CD4-positive, alpha-beta memory T cell (primary cell): ENCODE data around the gene PATL1. TPM values are rescaled to one million over a fixed set of nuclear protein-coding genes. Genes with fewer than 3 reads are reported as not detected.
"Not testable (repeated sequence)": the region's sequence is repeated elsewhere in the genome, so short reads cannot be mapped to it uniquely, and the experiment has no call there.

Experiments used
- CTCF ChIA-PET: fragments of 350-600 bp; sonication (Branson Sonifier 250); formaldehyde crosslinking; loops from one replicate; lab custom pipeline; 2021; ENCODE audit warnings: inconsistent platforms; ENCODE audit not compliant: partially characterized antibody; lab: Charles Lee
- POLR2A ChIA-PET: fragments of 350-600 bp; sonication (Branson Sonifier 250); formaldehyde crosslinking; loops from one replicate; lab custom pipeline; 2021; ENCODE audit not compliant: partially characterized antibody; lab: Charles Lee
- DNase-seq, 5 donors: peaks; one replicate each; pipeline versions ENCODE4 v3.0.0 to v3.0.0-alpha.2; 2020 to 2022; ENCODE audit warnings: mixed read lengths in 1 of 5
- H3K27ac ChIP-seq: one replicate; pipeline ENCODE4 v1.7.0; 2013; ENCODE audit warnings: low read depth, low read length
- H3K27me3 ChIP-seq: 2 replicates; pipeline ENCODE4 v1.7.0; 2013; ENCODE audit warnings: mild to moderate bottlenecking, low read length, moderate library complexity; ENCODE audit not compliant: insufficient read depth
- H3K36me3 ChIP-seq: 2 replicates; pipeline ENCODE4 v1.7.0; 2013; ENCODE audit warnings: mild to moderate bottlenecking, low read length, moderate library complexity; ENCODE audit not compliant: insufficient read depth
- H3K4me1 ChIP-seq: 2 replicates; pipeline ENCODE4 v1.7.0; 2013; ENCODE audit warnings: mild to moderate bottlenecking, low read length, moderate library complexity; ENCODE audit not compliant: insufficient read depth
- H3K4me3 ChIP-seq, 2 donors: one replicate each; pipeline ENCODE4 v1.7.0; 2013; ENCODE audit warnings: low read length in 2 of 2, mild to moderate bottlenecking in 1 of 2
- H3K9me3 ChIP-seq, 2 donors: one replicate each; pipeline ENCODE4 v1.7.0; 2013; ENCODE audit warnings: low read length in 2 of 2, control low read depth in 1 of 2; ENCODE audit not compliant: control insufficient read depth in 1 of 2
- H3K27ac Mint-ChIP-seq, 7 donors: one replicate each; pipeline ENCODE4 v1.8.0; 2020 to 2021; ENCODE audit warnings: mixed read lengths in 7 of 7, mild to moderate bottlenecking in 6 of 7, inconsistent platforms in 3 of 7, moderate library complexity in 3 of 7
- H3K27me3 Mint-ChIP-seq, 2 donors: one replicate each; pipeline ENCODE4 v1.8.0; 2020 to 2021; ENCODE audit warnings: mixed read lengths in 2 of 2
- H3K36me3 Mint-ChIP-seq, 2 donors: one replicate each; pipeline ENCODE4 v1.8.0; 2020 to 2021; ENCODE audit warnings: mixed read lengths in 2 of 2, inconsistent platforms in 1 of 2, mild to moderate bottlenecking in 1 of 2
- H3K4me1 Mint-ChIP-seq, 4 donors: one replicate each; pipeline ENCODE4 v1.8.0; 2020 to 2021; ENCODE audit warnings: mixed read lengths in 4 of 4, mild to moderate bottlenecking in 1 of 4
- H3K4me3 Mint-ChIP-seq, 8 donors: one replicate each; pipeline ENCODE4 v1.8.0; 2020 to 2021; ENCODE audit warnings: mixed read lengths in 8 of 8, mild to moderate bottlenecking in 7 of 8, moderate library complexity in 6 of 8, inconsistent platforms in 3 of 8
- H3K9me3 Mint-ChIP-seq, 8 donors: one replicate each; pipeline ENCODE4 v1.8.0; 2020 to 2021; ENCODE audit warnings: mixed read lengths in 8 of 8, mild to moderate bottlenecking in 5 of 8, inconsistent platforms in 3 of 8, moderate library complexity in 1 of 8
- intact Hi-C: fragments of 100-400 bp; cut with micrococcal nuclease; formaldehyde crosslinking; loops from one replicate; pipeline ENCODE4 v1.15.1; 2023
- polyA plus RNA-seq, 2 donors: library from polyadenylated mRNA; unstranded; fragments of 300-500 nt; fragmentation: Illumina TruSeq; gene quantifications; one replicate each; pipeline ENCODE4 v1.2.3, GENCODE V29; 2021
- total RNA-seq, 2 experiments: library from RNA; stranded (reverse); gene quantifications; one replicate each; pipeline ENCODE4 v1.2.3, GENCODE V29; 2021

Gene PATL1
- total and polyA plus RNA-seq, 4 experiments from 2014 or later, result 2.6 to 45.5 (median 27.0) TPM

- Mint-ChIP-seq H3K36me3 (no peaks in the 10 kb centered on the region), H3K27ac (no peak overlapping the region), H3K9me3 (peaks cover 0 to 2% (median 0%) of the 10 kb centered on the region in 8 donors), H3K27me3 (peaks cover 13 to 21% of the 10 kb centered on the region in 2 donors), H3K4me3 (no peak overlapping the region), H3K4me1 (no peaks in the 10 kb centered on the region)
- Histone ChIP-seq H3K27me3 (no peaks in the 10 kb centered on the region), H3K27ac (no peak overlapping the region), H3K4me1 (no peaks in the 10 kb centered on the region), H3K36me3 (no peaks in the 10 kb centered on the region), H3K9me3 (no peaks in the 10 kb centered on the region), H3K4me3 (no peak overlapping the region)
- CTCF ChIA-PET, result no interaction called here
- intact Hi-C loops, result no loop called here
- POLR2A ChIA-PET, result no interaction called here
- no peak for DNase-seq
These were observed 37.9 kb upstream of the PATL1 start for GRCh38 chr11:59706518-59707285.

GRCh38 chr11:59705294-59705693 lies 36.5 kb upstream of the PATL1 start:
- H3K36me3 ChIP-seq, result no peaks in the 10 kb centered on the region
- no peaks in the 10 kb centered on the region for H3K27me3 ChIP-seq
- no peaks in the 10 kb centered on the region for H3K9me3 ChIP-seq
- Mint-ChIP-seq H3K4me1 (no peaks in the 10 kb centered on the region), H3K4me3 (no peak overlapping the region), H3K9me3 (peaks cover 0 to 2% (median 0%) of the 10 kb centered on the region in 8 donors), H3K36me3 (no peaks in the 10 kb centered on the region), H3K27ac (no peak overlapping the region), H3K27me3 (peaks cover 13 to 21% of the 10 kb centered on the region in 2 donors)
- H3K27ac ChIP-seq, result no peak overlapping the region
- POLR2A ChIA-PET, result no interaction called here
- CTCF ChIA-PET, result no interaction called here
- no peaks in the 10 kb centered on the region for H3K4me1 ChIP-seq
- intact Hi-C loops, result no loop called here
- DNase-seq, result no peak
- H3K4me3 ChIP-seq, result no peak overlapping the region

GRCh38 chr11:59703515-59703914 lies 34.7 kb upstream of the PATL1 start:
- H3K36me3 Mint-ChIP-seq, H3K4me1 ChIP-seq, H3K4me1 Mint-ChIP-seq, H3K27me3 ChIP-seq, H3K4me3 ChIP-seq, H3K9me3 Mint-ChIP-seq, CTCF ChIA-PET, DNase-seq, H3K27ac Mint-ChIP-seq, POLR2A ChIA-PET, intact Hi-C loops, H3K36me3 ChIP-seq, H3K4me3 Mint-ChIP-seq, H3K27ac ChIP-seq, H3K9me3 ChIP-seq: not testable (repeated sequence)
- peaks cover 15 to 16% of the 10 kb centered on the region in 2 donors for H3K27me3 Mint-ChIP-seq

GRCh38 chr11:59700157-59700556 lies 31.3 kb upstream of the PATL1 start:
- H3K27ac Mint-ChIP-seq, H3K4me3 Mint-ChIP-seq, intact Hi-C loops, POLR2A ChIA-PET, H3K4me3 ChIP-seq, DNase-seq, H3K27ac ChIP-seq, H3K4me1 ChIP-seq, CTCF ChIA-PET, H3K27me3 ChIP-seq, H3K9me3 ChIP-seq, H3K36me3 ChIP-seq, H3K36me3 Mint-ChIP-seq, H3K4me1 Mint-ChIP-seq, H3K9me3 Mint-ChIP-seq: not testable (repeated sequence)
- peaks cover 9 to 14% of the 10 kb centered on the region in 2 donors for H3K27me3 Mint-ChIP-seq

GRCh38 chr11:59698506-59698905 lies 29.7 kb upstream of the PATL1 start:
- no peak overlapping the region for H3K4me3 Mint-ChIP-seq
- Histone ChIP-seq H3K36me3 (no peaks in the 10 kb centered on the region), H3K9me3 (no peaks in the 10 kb centered on the region), H3K27ac (no peak overlapping the region), H3K27me3 (no peaks in the 10 kb centered on the region), H3K4me3 (no peak overlapping the region), H3K4me1 (no peaks in the 10 kb centered on the region)
- H3K36me3 Mint-ChIP-seq, result no peaks in the 10 kb centered on the region
- H3K4me1 Mint-ChIP-seq, result no peaks in the 10 kb centered on the region
- CTCF ChIA-PET, result no interaction called here
- intact Hi-C loops, result no loop called here
- POLR2A ChIA-PET, result no interaction called here
- H3K27me3 Mint-ChIP-seq, result peaks cover 3 to 13% of the 10 kb centered on the region in 2 donors
- DNase-seq, result no peak
- no peak overlapping the region for H3K27ac Mint-ChIP-seq
- H3K9me3 Mint-ChIP-seq, result peaks cover under 1 to 12% (median 7%) of the 10 kb centered on the region in 8 donors

- H3K9me3 ChIP-seq, result peaks cover 0 to 3% of the 10 kb centered on the region in 2 donors
- H3K36me3 ChIP-seq, result no peaks in the 10 kb centered on the region
- H3K4me1 ChIP-seq, result no peaks in the 10 kb centered on the region
- H3K27me3 ChIP-seq, result no peaks in the 10 kb centered on the region
- peaks cover 0 to 3% (median 0%) of the 10 kb centered on the region in 4 donors for H3K4me1 Mint-ChIP-seq
- H3K36me3 Mint-ChIP-seq, result peaks cover 0 to 3% of the 10 kb centered on the region in 2 donors
- H3K27me3 Mint-ChIP-seq, result peaks cover 8 to 20% of the 10 kb centered on the region in 2 donors
- CTCF ChIA-PET, result no interaction called here
- no peak overlapping the region for H3K27ac ChIP-seq
- POLR2A ChIA-PET, result no interaction called here
- H3K27ac Mint-ChIP-seq, result no peak overlapping the region
- H3K9me3 Mint-ChIP-seq, result peaks cover 5 to 34% (median 20%) of the 10 kb centered on the region in 8 donors
- no peak for DNase-seq
- H3K4me3 ChIP-seq, result no peak overlapping the region
- intact Hi-C loops, result no loop called here
- H3K4me3 Mint-ChIP-seq, result no peak overlapping the region
These were observed 24.1 kb upstream of the PATL1 start for GRCh38 chr11:59692915-59693314.

- Histone ChIP-seq H3K9me3 (peaks cover 0 to 3% of the 10 kb centered on the region in 2 donors), H3K4me3 (no peak overlapping the region), H3K27ac (no peak overlapping the region), H3K27me3 (no peaks in the 10 kb centered on the region), H3K4me1 (no peaks in the 10 kb centered on the region), H3K36me3 (no peaks in the 10 kb centered on the region)
- Mint-ChIP-seq H3K4me3 (no peak overlapping the region), H3K27ac (no peak overlapping the region), H3K27me3 (peaks cover 8 to 15% of the 10 kb centered on the region in 2 donors), H3K9me3 (peaks cover 5 to 31% (median 20%) of the 10 kb centered on the region in 8 donors), H3K4me1 (peaks cover 0 to 3% (median 0%) of the 10 kb centered on the region in 4 donors), H3K36me3 (peaks cover 0 to 3% of the 10 kb centered on the region in 2 donors)
- intact Hi-C loops, result no loop called here
- ChIA-PET POLR2A (no interaction called here), CTCF (no interaction called here)
- DNase-seq, result no peak
These were observed 22.3 kb upstream of the PATL1 start for GRCh38 chr11:59691156-59691555.
